Measurements from ENCODE around the gene DNLZ.

DNA sequence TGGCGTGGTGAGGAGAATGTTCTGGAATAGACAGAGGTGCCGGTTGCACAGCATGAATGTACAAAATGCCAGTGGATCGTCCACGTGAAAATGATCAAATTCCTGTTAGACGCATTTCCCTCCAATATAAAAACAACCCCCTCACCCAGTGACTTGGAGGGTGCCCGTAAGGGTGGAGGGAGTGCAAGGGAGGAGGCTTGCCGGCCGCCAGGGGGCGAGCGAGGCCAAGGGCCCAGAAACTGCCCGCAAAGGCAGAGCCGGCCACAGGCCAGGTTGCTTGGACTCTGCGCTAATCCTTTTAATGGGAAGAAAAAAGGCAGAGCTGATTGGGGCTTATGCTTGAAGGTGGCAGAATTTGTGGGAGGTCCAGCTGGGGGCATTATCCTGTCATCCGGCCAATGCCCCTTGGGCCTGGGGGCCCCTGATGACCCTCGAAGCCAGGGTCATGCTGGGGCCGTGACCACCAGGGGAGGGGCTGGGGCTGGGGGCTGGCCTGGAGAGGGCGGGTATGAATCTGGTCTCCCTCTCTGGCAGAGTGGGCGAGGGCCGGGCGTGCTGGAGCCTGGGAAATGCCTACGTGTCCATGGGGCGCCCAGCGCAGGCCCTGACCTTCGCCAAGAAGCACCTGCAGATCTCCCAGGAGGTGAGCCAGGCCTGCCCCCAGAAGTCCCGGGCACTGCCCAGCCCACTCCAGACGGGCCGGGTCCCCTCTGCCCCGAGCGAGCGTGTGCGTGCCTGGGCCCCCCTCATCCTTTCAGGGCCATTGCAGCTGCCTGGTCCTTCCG is 24.2 kb downstream of the DNLZ start:
- TF ChIP-seq CTCF (IDR thresholded peaks at IDR 0.05; ENCODE audit: low read depth, low read length, missing input control) (peak; percentile 90), EGR1 (IDR thresholded peaks at IDR 0.05; ENCODE audit: low read depth in 2 of 2) (no peak), GABPA (IDR thresholded peaks at IDR 0.05 in 1 of 2, conservative IDR thresholded peaks at IDR 0.05 in 1 of 2) (no peak), YY1 (IDR thresholded peaks at IDR 0.05) (no peak), SP1 (IDR thresholded peaks at IDR 0.05) (no peak), JUND (IDR thresholded peaks at IDR 0.05) (no peak), ATF3 (IDR thresholded peaks at IDR 0.05) (no peak), ZBTB33 (IDR thresholded peaks at IDR 0.05) (no peak), TAF1 (conservative IDR thresholded peaks at IDR 0.05) (no peak), NR2F2 (IDR thresholded peaks at IDR 0.05) (no peak)
- TF ChIP-seq, protein P1, sequence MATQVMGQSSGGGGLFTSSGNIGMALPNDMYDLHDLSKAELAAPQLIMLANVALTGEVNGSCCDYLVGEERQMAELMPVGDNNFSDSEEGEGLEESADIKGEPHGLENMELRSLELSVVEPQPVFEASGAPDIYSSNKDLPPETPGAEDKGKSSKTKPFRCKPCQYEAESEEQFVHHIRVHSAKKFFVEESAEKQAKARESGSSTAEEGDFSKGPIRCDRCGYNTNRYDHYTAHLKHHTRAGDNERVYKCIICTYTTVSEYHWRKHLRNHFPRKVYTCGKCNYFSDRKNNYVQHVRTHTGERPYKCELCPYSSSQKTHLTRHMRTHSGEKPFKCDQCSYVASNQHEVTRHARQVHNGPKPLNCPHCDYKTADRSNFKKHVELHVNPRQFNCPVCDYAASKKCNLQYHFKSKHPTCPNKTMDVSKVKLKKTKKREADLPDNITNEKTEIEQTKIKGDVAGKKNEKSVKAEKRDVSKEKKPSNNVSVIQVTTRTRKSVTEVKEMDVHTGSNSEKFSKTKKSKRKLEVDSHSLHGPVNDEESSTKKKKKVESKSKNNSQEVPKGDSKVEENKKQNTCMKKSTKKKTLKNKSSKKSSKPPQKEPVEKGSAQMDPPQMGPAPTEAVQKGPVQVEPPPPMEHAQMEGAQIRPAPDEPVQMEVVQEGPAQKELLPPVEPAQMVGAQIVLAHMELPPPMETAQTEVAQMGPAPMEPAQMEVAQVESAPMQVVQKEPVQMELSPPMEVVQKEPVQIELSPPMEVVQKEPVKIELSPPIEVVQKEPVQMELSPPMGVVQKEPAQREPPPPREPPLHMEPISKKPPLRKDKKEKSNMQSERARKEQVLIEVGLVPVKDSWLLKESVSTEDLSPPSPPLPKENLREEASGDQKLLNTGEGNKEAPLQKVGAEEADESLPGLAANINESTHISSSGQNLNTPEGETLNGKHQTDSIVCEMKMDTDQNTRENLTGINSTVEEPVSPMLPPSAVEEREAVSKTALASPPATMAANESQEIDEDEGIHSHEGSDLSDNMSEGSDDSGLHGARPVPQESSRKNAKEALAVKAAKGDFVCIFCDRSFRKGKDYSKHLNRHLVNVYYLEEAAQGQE (IDR thresholded peaks at IDR 0.05) = no peak
